ENCODE data around the gene BAD. TPM values are rescaled to one million over a fixed set of nuclear protein-coding genes. Genes with fewer than 3 reads are reported as not detected.

The BAD gene
- total RNA-seq, 6 experiments from 2014 or later, result 22.0 to 53.8 (median 26.0) TPM

DNA sequence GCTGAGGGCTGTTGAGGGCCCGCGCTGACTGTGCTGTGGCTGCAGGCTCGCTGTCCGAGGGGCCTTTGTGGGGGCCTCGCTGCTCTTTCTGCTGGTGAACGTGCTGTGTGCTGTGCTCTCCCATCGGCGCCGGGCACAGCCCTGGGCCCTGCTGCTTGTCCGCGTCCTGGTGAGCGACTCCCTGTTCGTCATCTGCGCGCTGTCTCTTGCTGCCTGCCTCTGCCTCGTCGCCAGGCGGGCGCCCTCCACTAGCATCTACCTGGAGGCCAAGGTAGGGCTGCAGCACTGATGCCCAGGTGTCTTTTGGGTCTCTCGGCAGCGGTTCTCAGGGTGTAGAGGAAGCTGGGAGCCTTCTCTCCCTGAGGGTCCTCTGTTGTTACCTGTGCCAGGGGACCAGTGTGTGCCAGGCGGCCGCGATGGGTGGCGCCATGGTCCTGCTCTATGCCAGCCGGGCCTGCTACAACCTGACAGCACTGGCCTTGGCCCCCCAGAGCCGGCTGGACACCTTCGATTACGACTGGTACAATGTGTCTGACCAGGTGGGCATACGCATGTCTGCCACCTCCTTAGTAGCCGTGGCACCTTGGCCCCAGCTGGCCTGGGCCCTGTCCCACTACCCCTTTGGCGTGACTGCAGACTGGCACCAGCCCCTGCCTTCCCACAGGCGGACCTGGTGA lies 3.3 kb upstream of the BAD start:
- no peaks in the 10 kb centered on the region for H3K9me3 ChIP-seq
- intact Hi-C loops (cut with DNase I), result no loop called here
- DNase-seq (no peak), ATAC-seq (no peak)
- TF ChIP-seq CTCF (IDR thresholded peaks at IDR 0.05), result no peak
- no peak for TF ChIP-seq POLR2A (IDR thresholded peaks at IDR 0.05)
- peaks cover 0 to 4% of the 10 kb centered on the region in 2 donors for H3K27me3 ChIP-seq
- H3K36me3 ChIP-seq, result no peaks in the 10 kb centered on the region
- no peak overlapping the region for H3K4me3 ChIP-seq
- 91% methylated on average over 6 of the region's 33 CpGs for WGBS (ENCODE audit: insufficient coverage, low coverage, low lambda C conversion rate, missing lambda C conversion rate)
- no peak overlapping the region for H3K27ac ChIP-seq
- peaks cover 0 to 24% (median 6%) of the 10 kb centered on the region in 4 donors for H3K4me1 ChIP-seq

- WGBS (ENCODE audit: insufficient coverage, low coverage, low lambda C conversion rate, missing lambda C conversion rate), result 69% methylated on average over 2 of the region's 9 CpGs
These were observed 2.3 kb upstream of the BAD start for GRCh38 chr11:64286801-64287159.

GRCh38 chr11:64285885-64286800 lies 1.7 kb upstream of the BAD start:
- ATAC-seq, result peak in 3 of 4 donors; percentile 19 to 40 (median 35)
- peak; percentile 74 to 80 (median 80) for DNase-seq
- peak overlapping the region; percentile 68 to 95 (median 83) for H3K27ac ChIP-seq

More at GRCh38 chr11:64286801-64287159, 2.3 kb upstream of the BAD start:
- intact Hi-C loops (cut with DNase I), result no loop called here
- no peaks in the 10 kb centered on the region for H3K9me3 ChIP-seq
- ATAC-seq (no peak), DNase-seq (no peak)
- no peak overlapping the region for H3K27ac ChIP-seq
- peaks cover 0 to 18% (median 6%) of the 10 kb centered on the region in 4 donors for H3K4me1 ChIP-seq
- no peaks in the 10 kb centered on the region for H3K36me3 ChIP-seq
- no peaks in the 10 kb centered on the region for H3K27me3 ChIP-seq
- TF ChIP-seq POLR2A (IDR thresholded peaks at IDR 0.05), result no peak
- TF ChIP-seq CTCF (IDR thresholded peaks at IDR 0.05), result no peak
- H3K4me3 ChIP-seq, result no peak overlapping the region

More at GRCh38 chr11:64285885-64286800, 1.7 kb upstream of the BAD start:
- Histone ChIP-seq H3K36me3 (no peaks in the 10 kb centered on the region), H3K27me3 (no peaks in the 10 kb centered on the region), H3K4me1 (peaks cover 0 to 12% (median 6%) of the 10 kb centered on the region in 4 donors), H3K9me3 (no peaks in the 10 kb centered on the region), H3K4me3 (peak overlapping the region; percentile 65 to 96 (median 93))
- TF ChIP-seq CTCF (IDR thresholded peaks at IDR 0.05), result peak in 1 of 4 donors; percentile 20
- no peak for TF ChIP-seq POLR2A (IDR thresholded peaks at IDR 0.05)
- WGBS (ENCODE audit: insufficient coverage, low coverage, low lambda C conversion rate, missing lambda C conversion rate), result 33% methylated on average over 21 of the region's 40 CpGs
- intact Hi-C loops (cut with DNase I), result no loop called here

Measured in right lobe of liver (tissue), 6 donors.